Testis (tissue), 3 donors: Measurements from ENCODE around the gene EMILIN3. TPM values are rescaled to one million over a fixed set of nuclear protein-coding genes. Genes with fewer than 3 reads are reported as not detected.

Experiments used
- DNase-seq: peaks from one replicate; pipeline ENCODE4 v3.0.0-alpha.2; 2019
- H3K27ac ChIP-seq, 2 donors: fragments of 200-600 bp; sonication (generic); one replicate each; pipeline ENCODE4 v1.5.1; 2019
- H3K27me3 ChIP-seq: fragments of 200-600 bp; sonication (generic); one replicate; pipeline ENCODE4 v1.5.1; 2019
- H3K36me3 ChIP-seq: fragments of 200-600 bp; sonication (generic); one replicate; pipeline ENCODE4 v1.5.1; 2017; ENCODE audit warnings: low read depth; ENCODE audit errors: missing control alignments
- H3K4me1 ChIP-seq: fragments of 200-600 bp; sonication (generic); one replicate; pipeline ENCODE4 v1.5.1; 2019
- H3K4me3 ChIP-seq, 2 donors: fragments of 200-600 bp; sonication (generic); one replicate each; pipeline ENCODE4 v1.5.1; 2017 to 2019
- H3K9me3 ChIP-seq: fragments of 200-600 bp; sonication (generic); one replicate; pipeline ENCODE4 v1.5.1; 2017
- CTCF ChIP-seq, 3 experiments: fragments of 450-650 bp in 2 of 3; fragments of 200-600 bp in 1 of 3; sonication (generic) in 1 of 3; IDR thresholded peaks; one replicate each; pipeline ENCODE4 v1.5.1; 2016 to 2019; ENCODE audit warnings: antibody characterized with exemption in 3 of 3, mild to moderate bottlenecking in 2 of 3, moderate library complexity in 1 of 3
- POLR2A ChIP-seq: fragments of 450-650 bp; IDR thresholded peaks from one replicate; pipeline ENCODE4 v1.6.1; 2017; ENCODE audit warnings: antibody characterized with exemption, mild to moderate bottlenecking, moderate library complexity
- WGBS, 2 donors: methylation state at CpG; one replicate each; pipeline ENCODE4 v1.1.5; 2018; 5-methylcytosine and 5-hydroxymethylcytosine counted together
- intact Hi-C: fragments of 100-400 bp; cut with DNase I; formaldehyde crosslinking; loops from one replicate; pipeline ENCODE4 v1.15.1; 2023; ENCODE audit warnings: low total_unique reads
- polyA plus RNA-seq: library from polyadenylated mRNA; stranded (reverse); fragments of 350-450 nt; fragmentation: Illumina TruSeq; extraction: RNeasy Lipid Tissue Mini Kit (QIAGEN cat#74804); gene quantifications from one replicate; pipeline ENCODE4 v1.2.3, GENCODE V29; 2014; ENCODE audit warnings: low read depth, low replicate concordance; ENCODE audit not compliant: insufficient read depth
- total RNA-seq, 2 donors: library from RNA; depleted of rRNA; stranded (reverse); fragments of >200 nt; gene quantifications; one replicate each; pipeline ENCODE4 v1.2.3, GENCODE V29; 2016

EMILIN3 gene
- total and polyA plus RNA-seq, 3 donors from 2014 or later: 3.7 to 14.8 (median 4.2) TPM

GRCh38 chr20:41360831-41361756 is 5.5 kb downstream of the EMILIN3 start:
- H3K36me3 ChIP-seq: no peaks in the 10 kb centered on the region
- no peak overlapping the region for H3K4me3 ChIP-seq
- H3K4me1 ChIP-seq: peaks cover 11% of the 10 kb centered on the region
- intact Hi-C loops: no loop called here
- WGBS, 2 donors: 83 to 86% methylated on average over 7 to 17 of the region's 22 CpGs
- no peak overlapping the region for H3K27ac ChIP-seq
- no peaks in the 10 kb centered on the region for H3K27me3 ChIP-seq
- TF ChIP-seq POLR2A (no peak), CTCF (IDR thresholded peaks at IDR 0.05) (no peak)
- no peak for DNase-seq
- no peaks in the 10 kb centered on the region for H3K9me3 ChIP-seq

GRCh38 chr20:41359541-41360011 is 7.0 kb downstream of the EMILIN3 start:
- intact Hi-C loops: no loop called here

GRCh38 chr20:41358717-41359116 is 7.9 kb downstream of the EMILIN3 start:
- DNase-seq: no peak
- H3K27ac ChIP-seq: no peak overlapping the region
- no peaks in the 10 kb centered on the region for H3K36me3 ChIP-seq
- whole genome bisulfite sequencing, 2 donors: 72 to 90% methylated on average over 3 to 7 of the region's 7 CpGs
- H3K9me3 ChIP-seq: no peaks in the 10 kb centered on the region
- intact Hi-C loops: no loop called here
- no peaks in the 10 kb centered on the region for H3K27me3 ChIP-seq
- TF ChIP-seq POLR2A (no peak), CTCF (IDR thresholded peaks at IDR 0.05) (no peak)
- H3K4me1 ChIP-seq: peaks cover 6% of the 10 kb centered on the region
- no peak overlapping the region for H3K4me3 ChIP-seq

More at GRCh38 chr20:41359541-41360011, 7.0 kb downstream of the EMILIN3 start:
- peak overlapping the region in 1 of 2 donors; percentile 30 for H3K27ac ChIP-seq
- no peak for DNase-seq
- WGBS, 2 donors: 74 to 79% methylated on average over 3 to 9 of the region's 9 CpGs
- no peak overlapping the region for H3K4me3 ChIP-seq
- no peaks in the 10 kb centered on the region for H3K27me3 ChIP-seq
- TF ChIP-seq POLR2A (no peak), CTCF (IDR thresholded peaks at IDR 0.05) (no peak)
- peaks cover 6% of the 10 kb centered on the region for H3K4me1 ChIP-seq
- H3K36me3 ChIP-seq: no peaks in the 10 kb centered on the region
- no peaks in the 10 kb centered on the region for H3K9me3 ChIP-seq

DNA sequence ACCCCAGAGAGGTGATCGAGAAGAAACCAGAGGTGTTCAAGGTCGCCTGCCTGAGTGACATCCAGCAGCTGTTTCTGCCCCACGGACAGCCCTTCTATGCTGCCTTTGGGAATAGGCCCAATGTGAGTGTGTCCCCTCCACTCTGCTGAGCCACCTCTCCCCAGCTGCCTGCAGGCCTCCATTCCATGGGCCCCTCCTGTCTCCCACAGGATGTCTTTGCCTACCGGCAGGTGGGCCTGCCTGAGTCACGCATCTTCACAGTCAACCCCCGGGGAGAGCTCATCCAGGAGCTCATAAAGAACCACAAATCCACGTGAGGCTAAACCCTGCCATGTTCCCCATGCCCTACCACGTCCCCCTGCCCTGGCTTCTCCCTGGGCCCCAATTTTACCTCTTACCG is 8.4 kb downstream of the EMILIN3 start:
- H3K4me3 ChIP-seq: no peak overlapping the region
- no peaks in the 10 kb centered on the region for H3K27me3 ChIP-seq
- H3K27ac ChIP-seq: no peak overlapping the region
- peaks cover 6% of the 10 kb centered on the region for H3K4me1 ChIP-seq
- no peaks in the 10 kb centered on the region for H3K36me3 ChIP-seq
- WGBS, 2 donors: 85 to 95% methylated on average over 6 to 9 of the region's 9 CpGs
- H3K9me3 ChIP-seq: no peaks in the 10 kb centered on the region
- TF ChIP-seq POLR2A (no peak), CTCF (IDR thresholded peaks at IDR 0.05) (no peak)
- intact Hi-C loops: no loop called here
- DNase-seq: no peak
